RWPE1 (cell line): ENCODE results near the gene CCN2.
"Not testable (repeated sequence)": the region's sequence is repeated elsewhere in the genome, so short reads cannot be mapped to it uniquely, and the experiment has no call there.

Source experiments
- CTCF ChIA-PET: fragments of 350-600 bp; sonication (Branson Sonifier 250); formaldehyde crosslinking; extraction: SDS; loops from one replicate; lab custom pipeline; 2021; lab: Yijun Ruan, JAX
- POLR2A ChIA-PET: fragments of 400-600 bp; formaldehyde crosslinking; extraction: SDS; loops from one replicate; lab custom pipeline; 2020; ENCODE audit warnings: antibody characterized with exemption; ENCODE audit not compliant: low non-redundant PET; lab: Yijun Ruan, JAX
- DNase-seq: peaks from one replicate; pipeline ENCODE4 v3.0.0; 2012; ENCODE audit warnings: low spot score
- H3K27ac ChIP-seq: fragments of 450-650 bp; 2 replicates; pipeline ENCODE4 v1.5.1; 2017
- CTCF ChIP-seq: fragments of 450-650 bp; conservative IDR thresholded peaks from 2 replicates; pipeline ENCODE4 v1.5.1; 2017; ENCODE audit warnings: low read depth, mild to moderate bottlenecking

Gene CCN2

GRCh38 chr6:131914967-131915751 is 36.0 kb downstream of the CCN2 start:
- ChIA-PET CTCF (interaction anchor here (0.6 to 1.7 kb wide), 14 partner anchors 8 to 569 kb away, joined by 3 to 11 read pairs (median 4); no protein-coding TSS in a partner anchor), POLR2A (no interaction called here)
- peak; percentile 80 for TF ChIP-seq CTCF
- peak; percentile 46 for DNase-seq
- H3K27ac ChIP-seq, result no peak overlapping the region

- H3K27ac ChIP-seq, result no peak overlapping the region
- peak; percentile 38 for DNase-seq
- no peak for TF ChIP-seq CTCF
- ChIA-PET POLR2A (no interaction called here), CTCF (interaction anchor here (1.2 to 1.7 kb wide), 2 partner anchors 10 to 304 kb away, joined by 4 to 7 read pairs; no protein-coding TSS in a partner anchor)
Observed at GRCh38 chr6:131914234-131914633, 36.9 kb downstream of the CCN2 start.

- ChIA-PET CTCF (interaction anchor here (0.6 to 0.7 kb wide), 2 partner anchors 45 to 364 kb away, joined by 4 read pairs; no protein-coding TSS in a partner anchor), POLR2A (no interaction called here)
- no peak for TF ChIP-seq CTCF
- no peak for DNase-seq
- no peak overlapping the region for H3K27ac ChIP-seq
Observed at GRCh38 chr6:131911951-131912350, 39.2 kb downstream of the CCN2 start.

GRCh38 chr6:131910956-131911355 is 40.2 kb downstream of the CCN2 start:
- POLR2A ChIA-PET, result no interaction called here
- no peak for TF ChIP-seq CTCF
- CTCF ChIA-PET, result no interaction called here
- H3K27ac ChIP-seq, result no peak overlapping the region
- no peak for DNase-seq

- DNase-seq, result no peak
- ChIA-PET CTCF (interaction anchor here (0.5 to 1.6 kb wide), 9 partner anchors 14 to 370 kb away, joined by 3 to 13 read pairs (median 4); no protein-coding TSS in a partner anchor), POLR2A (no interaction called here)
- H3K27ac ChIP-seq, result no peak overlapping the region
- TF ChIP-seq CTCF, result peak; percentile 47; the same call in 1 of the 2 replicates
Observed at GRCh38 chr6:131910219-131910589, 41.0 kb downstream of the CCN2 start.

- no peak overlapping the region for H3K27ac ChIP-seq
- peak; percentile 40 for DNase-seq
- POLR2A ChIA-PET, result no interaction called here
Observed at GRCh38 chr6:131909408-131910218, 41.6 kb downstream of the CCN2 start.

GRCh38 chr6:131908787-131909186 is 42.4 kb downstream of the CCN2 start:
- H3K27ac ChIP-seq, DNase-seq, POLR2A ChIA-PET: not testable (repeated sequence)
- CTCF ChIA-PET, result interaction anchor here (0.7 to 1.6 kb wide), 4 partner anchors 95 to 333 kb away, joined by 3 to 13 read pairs (median 4); no protein-coding TSS in a partner anchor

More at GRCh38 chr6:131909408-131910218, 41.6 kb downstream of the CCN2 start:
- TF ChIP-seq CTCF, result peak; percentile 89
- CTCF ChIA-PET, result interaction anchor here (0.5 to 1.6 kb wide), 14 partner anchors 15 to 878 kb away, joined by 3 to 13 read pairs (median 4); partner anchors contain the start of gene MED23

- POLR2A ChIA-PET, CTCF ChIA-PET, DNase-seq, H3K27ac ChIP-seq: not testable (repeated sequence)
Observed at GRCh38 chr6:131903734-131904133, 47.4 kb downstream of the CCN2 start.

GRCh38 chr6:131901326-131901873 is 49.8 kb downstream of the CCN2 start:
- DNase-seq, H3K27ac ChIP-seq, POLR2A ChIA-PET: not testable (repeated sequence)
- CTCF ChIA-PET, result interaction anchor here (0.7 kb wide), 1 partner anchor 13 kb away, joined by 4 read pairs; no protein-coding TSS in a partner anchor
